HK-2 (cell line): ENCODE data around the gene NLRX1.
"Not testable (repeated sequence)": the region's sequence is repeated elsewhere in the genome, so short reads cannot be mapped to it uniquely, and the experiment has no call there.

Source experiments
- DNase-seq: peaks from one replicate; pipeline ENCODE4 v3.0.0-alpha.2; 2018; ENCODE audit not compliant: unreplicated experiment

NLRX1 gene, protein sequence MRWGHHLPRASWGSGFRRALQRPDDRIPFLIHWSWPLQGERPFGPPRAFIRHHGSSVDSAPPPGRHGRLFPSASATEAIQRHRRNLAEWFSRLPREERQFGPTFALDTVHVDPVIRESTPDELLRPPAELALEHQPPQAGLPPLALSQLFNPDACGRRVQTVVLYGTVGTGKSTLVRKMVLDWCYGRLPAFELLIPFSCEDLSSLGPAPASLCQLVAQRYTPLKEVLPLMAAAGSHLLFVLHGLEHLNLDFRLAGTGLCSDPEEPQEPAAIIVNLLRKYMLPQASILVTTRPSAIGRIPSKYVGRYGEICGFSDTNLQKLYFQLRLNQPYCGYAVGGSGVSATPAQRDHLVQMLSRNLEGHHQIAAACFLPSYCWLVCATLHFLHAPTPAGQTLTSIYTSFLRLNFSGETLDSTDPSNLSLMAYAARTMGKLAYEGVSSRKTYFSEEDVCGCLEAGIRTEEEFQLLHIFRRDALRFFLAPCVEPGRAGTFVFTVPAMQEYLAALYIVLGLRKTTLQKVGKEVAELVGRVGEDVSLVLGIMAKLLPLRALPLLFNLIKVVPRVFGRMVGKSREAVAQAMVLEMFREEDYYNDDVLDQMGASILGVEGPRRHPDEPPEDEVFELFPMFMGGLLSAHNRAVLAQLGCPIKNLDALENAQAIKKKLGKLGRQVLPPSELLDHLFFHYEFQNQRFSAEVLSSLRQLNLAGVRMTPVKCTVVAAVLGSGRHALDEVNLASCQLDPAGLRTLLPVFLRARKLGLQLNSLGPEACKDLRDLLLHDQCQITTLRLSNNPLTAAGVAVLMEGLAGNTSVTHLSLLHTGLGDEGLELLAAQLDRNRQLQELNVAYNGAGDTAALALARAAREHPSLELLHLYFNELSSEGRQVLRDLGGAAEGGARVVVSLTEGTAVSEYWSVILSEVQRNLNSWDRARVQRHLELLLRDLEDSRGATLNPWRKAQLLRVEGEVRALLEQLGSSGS

DNA sequence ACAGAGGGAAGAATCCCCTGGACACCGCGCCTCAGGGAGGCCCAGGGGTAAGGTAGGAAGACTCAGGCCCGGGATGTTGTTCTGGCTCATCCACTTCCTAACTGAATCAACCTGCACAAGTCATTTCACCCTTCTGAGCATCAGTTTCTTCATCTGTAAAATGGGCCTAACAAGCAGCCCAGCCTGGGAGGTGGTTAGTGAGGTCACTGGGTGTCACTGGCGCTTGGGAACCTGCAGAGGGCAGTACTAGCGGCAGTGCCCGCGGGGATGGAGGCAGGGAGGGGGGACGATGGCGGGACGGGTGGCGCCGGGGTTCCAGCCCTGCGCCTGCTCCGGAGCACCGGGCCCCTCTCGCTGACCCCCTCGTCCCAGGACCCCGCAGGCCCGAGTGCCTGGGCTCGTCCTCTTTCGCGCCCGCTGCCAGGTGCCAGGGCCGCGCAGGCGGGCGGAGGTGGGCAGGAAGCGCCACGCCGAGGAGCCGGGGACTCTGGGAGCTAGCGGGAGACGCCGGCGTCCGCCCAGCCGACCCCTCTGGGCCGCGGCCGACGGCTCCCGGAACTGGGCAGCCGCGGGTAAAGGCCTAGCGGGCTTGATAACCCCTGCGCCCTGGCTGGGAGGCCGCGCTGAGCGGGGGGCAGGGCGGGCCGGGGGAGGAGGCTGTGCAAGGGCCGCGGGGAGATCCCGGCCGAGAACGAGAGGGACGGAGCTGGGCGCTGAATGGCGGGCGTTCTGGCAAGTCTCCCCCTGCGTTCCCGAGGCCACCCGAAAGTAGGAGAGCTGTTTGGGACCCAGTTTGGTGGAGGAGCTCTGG, at the start of gene NLRX1:
Gene NLRX1 (plus strand): TSS at position 255 of the 811 bp plus-strand sequence. CDS start 2,679 bp downstream, outside the sequence.
- DNase-seq: peak; percentile 80

DNA sequence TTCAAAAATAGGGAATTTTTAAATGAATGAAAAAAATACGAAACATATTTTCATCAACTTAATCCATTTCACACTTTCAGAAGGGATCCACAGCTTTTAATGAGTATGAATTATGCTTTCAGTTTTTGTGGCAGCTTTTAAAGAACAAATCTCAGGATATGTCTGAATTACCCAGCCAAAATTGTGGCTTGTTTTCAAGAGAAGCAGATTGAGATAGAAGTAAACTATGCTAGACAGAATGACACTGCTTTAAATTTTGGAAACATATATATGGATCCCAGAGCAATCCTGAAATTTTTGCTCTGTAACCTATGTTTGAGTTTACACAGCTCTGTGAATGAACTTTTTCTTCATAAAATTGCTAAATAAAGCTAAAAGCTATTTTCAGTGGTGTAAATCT, 49.6 kb upstream of the NLRX1 start:
- DNase-seq: no peak

DNA sequence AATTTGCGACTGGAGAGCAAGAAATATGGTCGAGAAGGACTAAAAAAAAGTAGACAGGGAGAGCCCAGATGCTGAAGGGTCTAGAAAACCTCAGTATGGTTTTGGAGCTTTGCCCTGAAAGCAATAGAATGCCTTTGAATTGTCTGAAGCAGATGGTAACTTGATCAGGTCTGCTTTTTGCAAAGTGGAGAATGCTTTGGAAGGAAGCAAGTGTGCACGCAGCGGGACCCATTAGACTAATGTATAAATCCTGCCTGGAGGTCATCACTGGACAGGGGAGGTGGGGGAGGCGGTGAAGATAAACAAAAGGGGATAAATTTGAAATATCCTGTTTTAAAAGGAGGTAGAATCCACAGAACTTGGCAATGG, 47.9 kb upstream of the NLRX1 start:
- DNase-seq: no peak

DNA sequence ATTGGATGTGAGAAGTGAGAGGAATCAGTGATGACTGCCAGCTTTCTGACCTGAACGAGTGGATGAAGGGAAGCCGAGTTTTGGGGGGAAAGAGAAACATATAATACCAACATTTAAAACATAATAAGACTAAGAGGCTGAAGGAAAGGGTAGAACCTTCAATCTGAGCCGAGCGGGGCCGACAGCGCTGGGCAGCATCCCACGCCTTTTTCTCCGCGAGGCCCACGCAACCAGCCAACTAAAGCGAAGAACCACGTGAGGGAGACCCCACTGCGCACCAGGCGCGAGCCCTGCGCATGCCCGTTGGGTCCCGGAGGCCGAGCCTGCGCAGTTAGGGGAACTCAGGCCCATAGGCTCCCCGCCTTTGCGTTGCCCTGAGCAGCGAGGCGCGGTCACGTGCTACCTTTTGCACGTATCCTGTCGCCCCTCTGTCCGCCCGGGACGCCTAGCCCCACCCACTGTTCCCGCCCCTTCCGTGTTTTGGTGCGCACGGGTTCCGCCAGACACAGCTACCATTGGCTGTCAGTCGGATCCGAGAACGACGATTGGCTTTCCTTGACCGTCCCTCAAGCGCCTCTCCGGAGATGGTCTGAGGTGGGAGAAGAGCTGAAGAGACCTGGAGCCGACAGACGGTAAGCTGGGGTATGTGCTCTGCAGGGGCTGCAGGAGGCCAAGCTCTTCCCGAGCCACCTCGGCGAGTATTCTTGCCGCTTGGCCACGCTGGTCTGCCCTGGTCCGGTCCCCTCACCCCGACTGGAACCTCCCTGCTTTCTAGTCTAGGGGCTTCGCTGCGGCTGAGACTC, 47.3 kb upstream of the NLRX1 start, which contains the start of gene HINFP:
Gene HINFP (plus strand): TSS at position 573 of the 803 bp plus-strand sequence. CDS start 5,365 bp downstream, outside the sequence.
- peak; percentile 96 for DNase-seq

DNA sequence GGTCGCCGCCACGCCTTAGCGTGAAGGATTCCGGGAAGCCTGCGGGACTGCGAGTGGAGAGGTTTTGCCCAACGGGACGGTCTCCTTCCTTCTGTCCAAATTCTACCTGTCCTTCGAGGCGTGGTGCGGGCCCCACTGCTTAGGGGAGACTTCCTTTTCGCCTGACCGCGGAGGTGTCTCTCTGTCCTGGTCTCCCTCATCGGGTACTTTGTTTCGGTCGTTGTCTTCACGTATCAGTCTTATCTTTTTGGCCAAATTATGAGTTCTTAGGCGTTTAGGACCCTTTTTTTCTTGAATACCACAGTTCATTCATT, 46.8 kb upstream of the NLRX1 start:
- DNase-seq: no peak

DNA sequence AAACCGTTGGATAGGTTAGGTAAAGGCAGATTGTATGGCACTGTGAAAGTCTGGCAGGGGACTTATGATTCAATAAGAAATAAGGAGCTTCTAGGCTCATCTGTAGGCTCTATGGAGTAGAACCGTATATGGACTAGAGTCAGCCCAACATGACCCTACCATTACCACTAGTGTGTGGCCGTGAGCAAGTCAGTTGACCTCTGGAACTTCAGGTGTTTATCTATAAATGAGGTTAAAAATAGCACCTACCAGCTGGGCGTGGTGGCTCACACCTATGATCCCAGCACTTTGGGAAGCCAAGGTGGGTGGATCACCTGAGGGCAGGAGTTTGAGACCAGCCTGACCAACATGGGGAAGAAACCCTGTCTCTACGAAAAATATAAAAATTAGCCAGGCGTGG, 42.7 kb upstream of the NLRX1 start:
- DNase-seq: no peak

DNA sequence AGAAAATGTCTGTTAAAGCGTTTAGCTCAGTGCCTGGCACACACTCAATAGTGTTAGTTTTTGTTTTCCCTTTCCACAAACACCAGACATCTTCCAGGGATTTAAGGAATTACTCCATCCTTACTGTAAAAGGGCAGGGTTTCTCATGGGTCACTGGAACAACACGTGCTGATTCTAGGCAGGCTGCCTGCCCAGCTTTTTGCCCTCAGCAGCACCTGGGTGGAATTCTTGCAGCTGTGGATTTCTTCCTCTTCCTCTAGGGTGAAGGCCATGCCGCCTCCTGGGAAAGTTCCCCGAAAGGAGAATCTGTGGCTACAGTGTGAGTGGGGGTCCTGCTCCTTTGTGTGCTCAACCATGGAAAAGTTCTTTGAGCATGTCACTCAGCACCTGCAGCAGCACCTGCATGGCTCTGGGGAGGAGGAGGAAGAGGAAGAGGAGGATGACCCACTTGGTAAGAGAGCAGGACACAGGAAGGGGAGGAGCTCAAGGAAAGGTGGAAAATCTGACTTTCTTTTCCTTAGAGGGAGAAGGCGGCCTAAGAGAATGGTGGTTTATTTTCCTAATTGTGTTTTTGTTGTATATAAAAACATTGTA, 41.8 kb upstream of the NLRX1 start:
- DNase-seq: no peak

DNA sequence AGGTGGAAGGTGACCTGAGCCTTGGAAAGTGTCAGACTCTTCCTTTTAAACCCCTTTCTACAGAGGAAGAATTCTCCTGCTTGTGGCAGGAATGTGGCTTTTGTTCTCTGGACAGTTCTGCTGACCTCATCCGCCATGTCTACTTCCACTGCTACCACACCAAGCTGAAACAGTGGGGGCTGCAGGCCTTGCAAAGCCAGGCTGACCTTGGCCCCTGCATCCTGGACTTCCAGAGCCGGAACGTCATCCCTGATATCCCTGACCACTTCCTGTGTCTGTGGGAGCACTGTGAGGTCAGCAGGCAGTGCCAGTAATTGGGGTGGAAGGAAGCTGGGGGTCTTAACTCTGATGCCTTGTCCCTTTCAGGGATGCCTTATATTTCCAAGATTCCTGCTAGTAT, 37.9 kb upstream of the NLRX1 start:
- no peak for DNase-seq

DNA sequence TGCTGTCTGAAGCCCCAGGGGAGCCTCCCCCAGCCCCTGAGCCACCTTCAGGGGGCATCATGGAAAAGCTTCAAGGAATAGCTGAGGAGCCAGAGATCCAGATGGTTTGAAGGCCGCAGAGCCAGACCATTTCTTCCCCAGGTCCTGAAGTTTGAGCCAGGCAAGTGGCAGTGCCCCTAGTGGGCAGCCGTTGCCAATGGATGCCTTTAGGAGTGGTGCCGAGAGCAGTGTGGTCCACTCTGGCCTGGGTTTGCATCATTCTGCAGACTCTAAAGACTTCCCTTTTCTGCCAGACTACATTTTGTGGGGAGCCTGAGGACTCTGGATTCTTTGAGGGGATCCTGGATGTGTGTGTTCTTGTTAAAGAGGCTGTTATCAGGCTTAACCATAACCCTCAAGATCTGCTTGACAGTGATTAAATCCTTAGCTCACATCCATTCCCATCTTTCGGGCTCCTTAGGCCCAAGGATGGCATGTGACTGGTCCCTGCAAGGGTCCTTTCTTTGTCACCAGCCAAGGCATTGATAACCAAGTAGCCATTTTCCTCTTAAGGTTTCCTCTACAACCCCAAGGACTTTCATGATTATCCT, 34.0 kb upstream of the NLRX1 start:
- DNase-seq: no peak

DNA sequence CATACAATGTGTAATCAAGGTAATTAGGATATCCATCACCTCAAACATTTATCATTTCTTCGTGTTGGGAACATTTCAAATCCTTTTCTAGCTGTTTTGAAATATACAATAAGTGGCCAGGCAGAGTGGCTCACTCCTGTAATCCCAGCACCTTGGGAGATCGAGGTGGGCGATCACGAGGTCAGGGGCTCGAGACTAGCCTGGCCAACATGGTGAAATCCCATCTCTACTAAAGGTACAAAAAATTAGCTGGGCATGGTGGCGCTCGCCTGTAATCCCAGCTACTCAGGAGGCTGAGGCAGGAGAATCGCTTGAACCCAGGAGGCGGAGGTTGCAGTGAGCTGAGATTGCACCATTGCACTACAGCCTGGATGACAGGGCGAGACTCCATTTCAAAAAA, 29.2 kb upstream of the NLRX1 start:
- DNase-seq: not testable (repeated sequence)

DNA sequence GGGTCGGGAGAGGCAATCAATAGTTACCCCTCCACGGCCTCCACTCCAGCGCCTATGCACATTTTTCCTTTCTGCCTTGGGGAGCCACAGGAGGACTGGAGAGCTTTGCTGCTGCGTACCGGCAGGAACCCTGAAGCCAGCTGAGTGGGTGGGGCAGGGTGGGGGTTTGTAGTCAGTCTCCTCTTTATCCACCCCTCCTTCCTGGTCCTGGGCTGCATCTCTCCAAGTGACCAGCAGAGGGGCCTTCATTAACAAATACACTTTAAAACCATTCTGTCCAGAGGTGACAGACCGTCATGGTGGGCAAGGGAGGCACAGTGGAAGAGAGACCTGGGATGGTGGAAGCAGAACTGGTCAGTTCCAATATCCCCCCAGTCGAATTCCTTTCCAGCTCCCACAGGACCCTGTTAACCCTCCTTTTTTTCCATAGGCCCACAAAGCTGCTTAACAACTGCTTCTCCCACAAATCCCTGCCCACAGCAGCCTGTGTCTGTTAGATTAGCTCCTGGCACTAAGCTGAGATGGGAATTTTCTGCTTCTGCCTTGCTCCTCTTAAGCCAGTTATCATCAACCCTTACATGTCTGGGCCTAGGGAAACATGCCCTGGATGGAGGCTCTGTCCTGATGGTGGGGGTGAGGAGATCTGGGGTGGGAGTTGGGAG, 23.6 kb upstream of the NLRX1 start:
- peak; percentile 37 for DNase-seq

DNA sequence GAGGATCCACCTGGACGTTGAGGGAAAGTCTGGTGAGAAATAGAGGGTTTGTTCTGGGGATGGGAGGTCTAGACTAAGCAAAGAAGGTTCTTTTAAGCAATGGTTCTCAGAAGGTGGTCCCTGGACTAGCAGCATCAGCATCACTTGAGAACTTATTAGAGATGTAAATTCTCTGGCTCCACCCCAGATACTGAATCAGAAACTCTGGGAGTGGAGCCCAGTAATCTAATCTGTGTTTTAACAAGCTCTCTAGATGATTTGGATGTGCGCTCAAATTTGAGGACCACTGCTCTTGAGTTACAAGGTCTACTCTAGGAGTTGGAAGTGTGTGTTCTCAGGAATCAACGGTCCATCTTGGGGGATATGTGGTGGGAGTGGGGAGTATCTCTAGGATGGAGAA, 23.0 kb upstream of the NLRX1 start:
- no peak for DNase-seq

DNA sequence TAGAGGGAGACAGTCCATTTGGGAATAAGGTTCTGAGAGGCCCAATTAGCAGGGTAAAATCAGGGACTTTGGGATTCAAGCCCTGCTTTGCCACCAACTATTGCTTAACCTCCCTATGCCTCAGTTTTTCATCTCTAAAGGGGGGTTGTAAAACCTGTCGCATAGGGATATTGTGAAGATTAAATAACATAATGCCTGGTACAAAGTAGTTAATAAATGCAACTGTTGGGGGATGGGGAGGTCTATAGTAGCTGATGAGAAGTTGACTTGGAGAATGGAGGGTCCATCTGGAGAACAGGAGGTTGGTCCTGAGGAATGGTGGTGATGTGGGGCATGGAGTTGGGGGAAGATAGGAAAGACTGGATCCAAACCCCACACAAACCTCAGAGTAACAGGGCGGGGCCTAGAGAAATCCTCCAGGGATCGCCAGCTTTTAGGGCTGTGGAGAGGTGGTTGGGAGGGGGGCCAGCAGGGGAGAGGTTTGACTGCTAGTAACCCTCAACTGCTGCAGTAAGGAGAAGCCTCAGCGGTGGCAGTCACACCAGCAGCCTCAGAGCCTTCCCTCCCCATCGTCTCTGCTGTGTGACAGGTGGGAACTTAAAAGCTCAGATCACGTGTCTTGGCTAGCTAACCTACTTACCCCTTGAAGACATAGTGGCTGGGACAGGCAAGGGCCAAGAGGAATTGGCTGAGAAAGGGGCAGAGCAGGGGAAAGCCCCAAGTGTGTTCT, 20.8 kb upstream of the NLRX1 start:
- no peak for DNase-seq

DNA sequence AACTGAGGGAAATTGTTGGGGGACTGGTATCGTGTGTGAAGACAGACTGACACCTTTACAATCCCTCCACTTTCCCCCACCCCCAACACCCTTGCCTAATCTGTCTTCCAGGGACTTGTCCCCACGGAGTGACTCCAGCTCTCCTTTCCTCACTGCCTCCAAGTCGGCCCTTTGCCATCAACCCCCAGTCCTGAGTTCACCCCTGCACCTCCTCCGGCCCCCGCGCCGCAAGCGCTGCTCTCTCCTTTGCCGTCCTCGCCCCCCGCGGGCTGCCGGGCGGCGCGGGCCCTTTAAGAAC, 19.9 kb upstream of the NLRX1 start:
- DNase-seq: no peak

DNA sequence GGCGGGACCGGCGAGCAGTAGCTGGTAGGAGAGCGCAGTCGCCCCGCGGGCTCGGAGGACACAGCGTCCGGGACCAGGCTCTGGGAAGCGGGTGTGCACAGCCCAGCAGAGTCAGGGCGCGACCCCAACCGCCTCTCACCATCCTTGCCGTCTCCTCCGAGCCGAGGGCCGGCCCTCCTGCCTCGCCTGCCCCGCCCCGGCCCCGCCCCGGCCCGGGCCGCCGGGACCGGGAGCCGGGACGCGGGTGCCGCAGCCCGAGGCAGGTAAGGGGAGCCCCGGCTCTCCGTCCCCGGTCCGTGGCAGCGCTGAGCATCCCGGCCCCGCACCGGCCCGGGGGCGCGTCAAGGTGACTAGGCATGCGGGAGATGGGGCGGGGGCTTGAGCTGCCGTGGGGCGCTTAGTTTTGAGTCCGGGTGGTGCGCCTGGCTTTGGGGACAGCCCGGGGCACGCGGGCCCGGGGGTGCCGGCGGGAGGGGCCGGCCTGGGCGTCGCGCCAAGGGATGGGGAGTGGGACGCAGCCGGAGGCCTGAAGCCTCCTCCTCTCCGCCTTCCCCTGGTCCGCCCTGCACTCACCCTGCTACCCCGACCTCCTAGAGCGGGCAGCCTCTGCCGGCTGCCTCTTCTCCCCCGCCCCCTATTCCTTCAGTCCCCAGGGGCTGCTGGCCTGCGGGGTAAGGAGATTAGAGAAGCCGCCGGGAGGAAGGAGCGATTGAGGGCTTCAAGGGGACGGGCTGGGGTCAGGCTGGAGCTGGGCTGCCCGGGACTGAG, 19.3 kb upstream of the NLRX1 start, which contains the start of gene ABCG4:
Gene ABCG4 (plus strand): TSS at position 35 of the 768 bp plus-strand sequence. CDS start 914 bp downstream, outside the sequence.
- DNase-seq: no peak

DNA sequence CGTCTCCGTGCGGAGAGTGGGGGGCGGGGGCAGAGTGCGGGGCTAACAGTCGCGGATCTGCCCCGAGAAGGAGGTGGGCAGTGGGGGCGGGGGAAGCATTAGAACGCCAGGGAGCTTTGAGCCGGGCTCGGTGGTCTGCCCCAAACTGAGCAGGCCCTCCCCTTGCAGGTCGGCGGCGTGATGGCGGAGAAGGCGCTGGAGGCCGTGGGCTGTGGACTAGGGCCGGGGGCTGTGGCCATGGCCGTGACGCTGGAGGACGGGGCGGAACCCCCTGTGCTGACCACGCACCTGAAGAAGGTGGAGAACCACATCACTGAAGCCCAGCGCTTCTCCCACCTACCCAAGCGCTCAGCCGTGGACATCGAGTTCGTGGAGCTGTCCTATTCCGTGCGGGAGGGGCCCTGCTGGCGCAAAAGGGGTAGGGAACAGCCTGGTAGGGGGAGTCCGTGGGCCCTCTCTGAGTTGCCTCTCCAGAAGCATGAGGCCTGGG, 18.7 kb upstream of the NLRX1 start:
- no peak for DNase-seq

DNA sequence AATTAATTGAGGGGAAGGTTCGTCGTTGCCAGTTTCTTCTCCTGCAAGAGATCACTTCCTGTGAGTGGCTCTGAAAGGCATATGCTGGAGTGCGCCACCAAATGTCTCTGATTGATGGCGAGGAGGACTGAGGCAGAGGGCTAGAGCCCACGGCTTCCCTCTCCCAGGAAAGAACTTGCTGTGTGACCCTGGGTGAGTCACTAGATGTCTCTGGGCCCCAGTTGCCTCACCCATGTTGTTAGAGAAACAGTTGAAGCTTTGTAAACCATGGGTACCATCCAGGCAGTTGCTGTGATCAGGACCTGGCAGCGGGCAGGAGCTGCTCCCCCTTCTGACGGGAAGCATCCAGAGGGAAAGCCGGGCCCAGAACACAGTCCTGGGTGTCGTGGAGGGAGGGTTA, 16.5 kb upstream of the NLRX1 start:
- no peak for DNase-seq

DNA sequence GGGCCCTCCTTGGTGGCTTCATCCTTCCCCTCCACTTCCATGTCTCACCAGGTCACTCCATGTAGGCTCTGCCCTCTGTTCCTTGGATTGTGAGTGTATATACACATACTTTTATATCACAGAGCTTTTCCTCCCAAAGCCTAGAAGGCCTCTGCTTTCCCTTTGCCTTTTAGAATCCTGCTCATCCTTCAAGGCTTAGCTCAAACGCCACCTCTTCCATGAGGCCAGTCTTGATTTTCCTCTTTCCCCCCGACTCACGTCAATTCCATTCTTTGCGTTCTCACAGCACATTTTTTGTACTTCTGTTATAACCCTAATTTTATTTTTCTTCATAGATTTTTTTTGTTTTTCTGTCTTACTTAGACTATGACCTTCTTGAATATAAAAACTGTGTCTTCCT, 15.9 kb upstream of the NLRX1 start:
- DNase-seq: no peak
